ENCODE measurements around the gene GRIP1.

- TF ChIP-seq EP300 (IDR thresholded peaks at IDR 0.05; ENCODE audit: borderline replicate concordance) (no peak), CEBPB (IDR thresholded peaks at IDR 0.05) (no peak), TAF1 (IDR thresholded peaks at IDR 0.05; ENCODE audit: low read depth) (no peak), YY1 (IDR thresholded peaks at IDR 0.05; ENCODE audit: low read depth) (no peak), MAX (IDR thresholded peaks at IDR 0.05) (no peak), CREB1 (IDR thresholded peaks at IDR 0.05; ENCODE audit: low read depth) (no peak), NFIC (IDR thresholded peaks at IDR 0.05) (no peak)
- TF ChIP-seq, protein P1, sequence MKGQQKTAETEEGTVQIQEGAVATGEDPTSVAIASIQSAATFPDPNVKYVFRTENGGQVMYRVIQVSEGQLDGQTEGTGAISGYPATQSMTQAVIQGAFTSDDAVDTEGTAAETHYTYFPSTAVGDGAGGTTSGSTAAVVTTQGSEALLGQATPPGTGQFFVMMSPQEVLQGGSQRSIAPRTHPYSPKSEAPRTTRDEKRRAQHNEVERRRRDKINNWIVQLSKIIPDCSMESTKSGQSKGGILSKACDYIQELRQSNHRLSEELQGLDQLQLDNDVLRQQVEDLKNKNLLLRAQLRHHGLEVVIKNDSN (IDR thresholded peaks at IDR 0.05), result no peak
- TF ChIP-seq, protein P2, sequence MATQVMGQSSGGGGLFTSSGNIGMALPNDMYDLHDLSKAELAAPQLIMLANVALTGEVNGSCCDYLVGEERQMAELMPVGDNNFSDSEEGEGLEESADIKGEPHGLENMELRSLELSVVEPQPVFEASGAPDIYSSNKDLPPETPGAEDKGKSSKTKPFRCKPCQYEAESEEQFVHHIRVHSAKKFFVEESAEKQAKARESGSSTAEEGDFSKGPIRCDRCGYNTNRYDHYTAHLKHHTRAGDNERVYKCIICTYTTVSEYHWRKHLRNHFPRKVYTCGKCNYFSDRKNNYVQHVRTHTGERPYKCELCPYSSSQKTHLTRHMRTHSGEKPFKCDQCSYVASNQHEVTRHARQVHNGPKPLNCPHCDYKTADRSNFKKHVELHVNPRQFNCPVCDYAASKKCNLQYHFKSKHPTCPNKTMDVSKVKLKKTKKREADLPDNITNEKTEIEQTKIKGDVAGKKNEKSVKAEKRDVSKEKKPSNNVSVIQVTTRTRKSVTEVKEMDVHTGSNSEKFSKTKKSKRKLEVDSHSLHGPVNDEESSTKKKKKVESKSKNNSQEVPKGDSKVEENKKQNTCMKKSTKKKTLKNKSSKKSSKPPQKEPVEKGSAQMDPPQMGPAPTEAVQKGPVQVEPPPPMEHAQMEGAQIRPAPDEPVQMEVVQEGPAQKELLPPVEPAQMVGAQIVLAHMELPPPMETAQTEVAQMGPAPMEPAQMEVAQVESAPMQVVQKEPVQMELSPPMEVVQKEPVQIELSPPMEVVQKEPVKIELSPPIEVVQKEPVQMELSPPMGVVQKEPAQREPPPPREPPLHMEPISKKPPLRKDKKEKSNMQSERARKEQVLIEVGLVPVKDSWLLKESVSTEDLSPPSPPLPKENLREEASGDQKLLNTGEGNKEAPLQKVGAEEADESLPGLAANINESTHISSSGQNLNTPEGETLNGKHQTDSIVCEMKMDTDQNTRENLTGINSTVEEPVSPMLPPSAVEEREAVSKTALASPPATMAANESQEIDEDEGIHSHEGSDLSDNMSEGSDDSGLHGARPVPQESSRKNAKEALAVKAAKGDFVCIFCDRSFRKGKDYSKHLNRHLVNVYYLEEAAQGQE (IDR thresholded peaks at IDR 0.05; ENCODE audit: low read depth), result no peak
Measured at GRCh38 chr12:66594688-66595087, 84.2 kb downstream of the GRIP1 start.
